ENCODE results near the gene SULF2.

DNA sequence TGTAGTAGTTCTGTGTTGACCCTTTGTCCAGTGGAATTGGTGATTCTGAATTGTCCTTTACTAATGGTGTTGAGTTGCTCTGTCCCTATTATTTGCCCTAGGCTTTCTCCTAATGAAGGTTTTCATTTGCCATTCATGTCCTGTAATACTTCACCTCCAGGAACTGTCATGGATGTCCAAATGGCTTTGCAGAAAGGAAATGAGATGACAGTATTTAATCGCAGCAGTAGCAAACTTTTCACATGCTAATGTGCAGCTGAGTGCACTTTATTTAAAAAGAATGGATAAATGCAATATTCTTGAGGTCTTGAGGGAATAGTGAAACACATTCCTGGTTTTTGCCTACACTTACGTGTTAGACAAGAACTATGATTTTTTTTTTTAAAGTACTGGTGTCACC is 131.4 kb downstream of the SULF2 start:
- TF ChIP-seq, protein P1, sequence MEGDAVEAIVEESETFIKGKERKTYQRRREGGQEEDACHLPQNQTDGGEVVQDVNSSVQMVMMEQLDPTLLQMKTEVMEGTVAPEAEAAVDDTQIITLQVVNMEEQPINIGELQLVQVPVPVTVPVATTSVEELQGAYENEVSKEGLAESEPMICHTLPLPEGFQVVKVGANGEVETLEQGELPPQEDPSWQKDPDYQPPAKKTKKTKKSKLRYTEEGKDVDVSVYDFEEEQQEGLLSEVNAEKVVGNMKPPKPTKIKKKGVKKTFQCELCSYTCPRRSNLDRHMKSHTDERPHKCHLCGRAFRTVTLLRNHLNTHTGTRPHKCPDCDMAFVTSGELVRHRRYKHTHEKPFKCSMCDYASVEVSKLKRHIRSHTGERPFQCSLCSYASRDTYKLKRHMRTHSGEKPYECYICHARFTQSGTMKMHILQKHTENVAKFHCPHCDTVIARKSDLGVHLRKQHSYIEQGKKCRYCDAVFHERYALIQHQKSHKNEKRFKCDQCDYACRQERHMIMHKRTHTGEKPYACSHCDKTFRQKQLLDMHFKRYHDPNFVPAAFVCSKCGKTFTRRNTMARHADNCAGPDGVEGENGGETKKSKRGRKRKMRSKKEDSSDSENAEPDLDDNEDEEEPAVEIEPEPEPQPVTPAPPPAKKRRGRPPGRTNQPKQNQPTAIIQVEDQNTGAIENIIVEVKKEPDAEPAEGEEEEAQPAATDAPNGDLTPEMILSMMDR (IDR thresholded peaks at IDR 0.05): no peak
- no peak for TF ChIP-seq POLR2A (IDR thresholded peaks at IDR 0.05)
